Measurements from ENCODE around the gene ZBTB7C. TPM values are rescaled to one million over a fixed set of nuclear protein-coding genes. Genes with fewer than 3 reads are reported as not detected.
A peak's percentile ranks its signal among the peaks of the same experiment; 100 is the strongest.

The ZBTB7C gene
- total RNA-seq, 2 donors from 2014 or later: not detected

DNA sequence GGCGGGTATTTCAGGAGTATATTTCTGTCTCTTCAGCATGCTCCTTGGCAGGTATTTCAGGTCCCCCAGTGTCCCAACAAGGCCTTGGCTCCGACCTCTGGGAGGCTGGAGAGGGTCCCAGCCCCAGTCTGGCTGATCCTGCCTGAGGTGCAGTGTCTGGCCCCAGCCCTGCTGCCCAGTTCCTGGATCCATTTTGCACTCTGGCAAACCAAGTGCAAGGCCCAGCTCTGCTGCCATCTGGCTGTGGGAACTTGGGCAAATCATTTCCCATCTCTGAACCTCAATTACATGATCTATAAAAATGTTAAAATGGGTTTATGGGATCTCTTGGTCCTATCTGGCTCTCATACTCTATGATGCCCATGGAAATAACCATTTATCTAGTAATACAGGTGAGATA is 63.6 kb downstream of the ZBTB7C start:
- H3K4me1 Mint-ChIP-seq (ENCODE audit: low read depth in 2 of 2): no peaks in the 10 kb centered on the region
- no peak overlapping the region for H3K27ac Mint-ChIP-seq
- no peak overlapping the region for H3K4me3 Mint-ChIP-seq
- no peaks in the 10 kb centered on the region for H3K9me3 Mint-ChIP-seq
- no peak for ATAC-seq
- H3K27me3 Mint-ChIP-seq: peaks cover 4 to 8% of the 10 kb centered on the region in 2 donors
- no peaks in the 10 kb centered on the region for H3K36me3 Mint-ChIP-seq
- no peak for DNase-seq (ENCODE audit: low spot score)

- Mint-ChIP-seq H3K9me3 (no peaks in the 10 kb centered on the region), H3K4me1 (ENCODE audit: low read depth in 2 of 2) (no peaks in the 10 kb centered on the region), H3K4me3 (no peak overlapping the region), H3K27ac (no peak overlapping the region), H3K27me3 (peaks cover 0 to 8% of the 10 kb centered on the region in 2 donors), H3K36me3 (no peaks in the 10 kb centered on the region)
- DNase-seq (ENCODE audit: low spot score): no peak
- ATAC-seq: no peak
Measured at GRCh38 chr18:48342581-48342980, 66.6 kb downstream of the ZBTB7C start.

DNA sequence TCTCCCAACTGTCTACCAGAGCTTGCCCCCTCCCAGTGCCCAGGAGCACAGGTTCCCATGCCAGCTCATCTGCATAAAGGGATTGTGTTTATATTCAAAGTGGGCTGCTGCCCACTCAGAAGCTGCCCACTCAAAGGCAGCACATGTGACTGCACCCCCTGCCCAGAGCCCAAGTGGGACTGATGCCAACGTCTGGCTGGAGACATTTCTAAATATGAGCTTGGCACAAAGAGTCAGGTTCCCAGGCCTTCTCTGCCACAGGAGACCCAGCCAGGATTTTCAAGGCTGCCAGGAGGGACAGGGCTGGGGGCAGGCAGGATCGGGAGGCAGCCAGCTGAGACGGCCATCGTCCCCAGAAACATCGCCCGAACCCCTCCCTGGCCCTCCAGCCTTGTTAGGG is 67.1 kb downstream of the ZBTB7C start:
- Mint-ChIP-seq H3K4me3 (no peak overlapping the region), H3K9me3 (no peaks in the 10 kb centered on the region), H3K27me3 (peaks cover 0 to 8% of the 10 kb centered on the region in 2 donors), H3K4me1 (ENCODE audit: low read depth in 2 of 2) (no peaks in the 10 kb centered on the region), H3K36me3 (no peaks in the 10 kb centered on the region), H3K27ac (no peak overlapping the region)
- ATAC-seq (no peak), DNase-seq (ENCODE audit: low spot score) (no peak)

DNA sequence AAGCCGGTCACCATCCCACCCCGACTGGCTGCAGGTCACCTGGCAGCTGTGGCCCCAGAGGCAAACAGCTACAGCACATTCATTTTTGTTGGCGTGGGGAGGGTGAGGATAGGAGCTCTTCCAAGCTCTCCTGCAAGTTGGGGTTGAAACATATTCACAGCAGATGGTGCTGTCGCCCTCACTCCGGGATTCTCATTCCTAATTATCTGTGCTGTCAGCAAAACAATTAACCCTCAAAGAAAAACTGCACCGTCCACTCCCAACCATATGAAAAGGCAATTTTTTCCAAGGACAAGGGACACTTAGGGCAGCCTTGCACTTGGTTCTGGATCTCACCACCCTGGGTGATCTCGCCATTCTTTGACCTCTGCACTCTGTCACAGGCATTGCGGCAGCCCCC is 68.6 kb downstream of the ZBTB7C start:
- Mint-ChIP-seq H3K9me3 (no peaks in the 10 kb centered on the region), H3K36me3 (no peaks in the 10 kb centered on the region), H3K4me1 (ENCODE audit: low read depth in 2 of 2) (no peaks in the 10 kb centered on the region), H3K27ac (no peak overlapping the region), H3K27me3 (no peaks in the 10 kb centered on the region), H3K4me3 (no peak overlapping the region)
- ATAC-seq (no peak), DNase-seq (ENCODE audit: low spot score) (no peak)

GRCh38 chr18:48339692-48340091 is 69.5 kb downstream of the ZBTB7C start:
- Mint-ChIP-seq H3K4me1 (ENCODE audit: low read depth in 2 of 2) (no peaks in the 10 kb centered on the region), H3K36me3 (no peaks in the 10 kb centered on the region), H3K4me3 (no peak overlapping the region), H3K27me3 (no peaks in the 10 kb centered on the region), H3K9me3 (no peaks in the 10 kb centered on the region), H3K27ac (no peak overlapping the region)
- ATAC-seq (no peak), DNase-seq (ENCODE audit: low spot score) (no peak)

- Mint-ChIP-seq H3K9me3 (no peaks in the 10 kb centered on the region), H3K36me3 (no peaks in the 10 kb centered on the region), H3K4me1 (ENCODE audit: low read depth in 2 of 2) (no peaks in the 10 kb centered on the region), H3K4me3 (no peak overlapping the region), H3K27me3 (peaks cover 0 to 3% of the 10 kb centered on the region in 2 donors), H3K27ac (no peak overlapping the region)
- ATAC-seq (no peak), DNase-seq (ENCODE audit: low spot score) (no peak)
Measured at GRCh38 chr18:48338915-48339314, 70.3 kb downstream of the ZBTB7C start.

DNA sequence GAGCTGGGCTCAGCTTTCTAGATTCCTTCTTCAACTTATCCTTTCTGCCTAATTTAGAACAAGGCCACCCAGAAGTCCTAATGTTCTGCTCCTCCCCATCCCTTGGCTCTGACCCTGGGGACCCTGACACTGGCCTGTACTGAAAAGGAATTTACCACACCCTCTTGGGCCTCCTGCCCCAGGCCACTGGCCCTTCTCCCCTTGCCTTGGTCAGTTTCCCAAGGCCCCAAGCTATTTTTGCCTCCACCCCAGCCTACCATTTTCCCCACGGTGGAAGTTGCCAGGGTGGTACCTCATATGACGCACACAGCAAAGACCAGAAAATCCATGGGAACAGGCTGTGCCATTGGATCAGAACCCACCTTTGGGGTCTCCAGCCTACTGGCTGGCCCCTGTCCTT is 72.1 kb downstream of the ZBTB7C start:
- no peak overlapping the region for H3K27ac Mint-ChIP-seq
- H3K36me3 Mint-ChIP-seq: no peaks in the 10 kb centered on the region
- ATAC-seq (no peak), DNase-seq (ENCODE audit: low spot score) (no peak)
- no peaks in the 10 kb centered on the region for H3K4me1 Mint-ChIP-seq (ENCODE audit: low read depth in 2 of 2)
- no peaks in the 10 kb centered on the region for H3K9me3 Mint-ChIP-seq
- peaks cover 5 to 13% of the 10 kb centered on the region in 2 donors for H3K27me3 Mint-ChIP-seq
- no peak overlapping the region for H3K4me3 Mint-ChIP-seq

DNA sequence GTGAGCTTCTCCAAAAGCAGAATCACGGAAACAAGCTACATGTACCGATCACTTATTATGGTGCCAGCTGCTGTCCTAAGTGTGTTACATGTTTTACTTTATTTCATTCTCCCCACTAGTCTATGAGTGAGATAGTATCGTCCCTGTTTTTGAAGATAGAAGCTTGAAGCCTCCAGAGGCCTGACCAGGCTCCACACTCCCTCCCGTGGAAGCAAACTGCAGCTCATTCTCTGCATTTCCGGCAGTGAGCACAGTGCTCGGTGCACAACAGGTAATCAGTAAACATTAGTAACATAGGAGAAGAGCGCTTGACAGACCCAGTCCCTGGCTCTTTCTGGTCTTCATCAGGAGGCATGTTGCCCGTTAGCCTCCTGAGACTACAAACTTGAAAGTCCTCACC is 72.9 kb downstream of the ZBTB7C start:
- no peak for ATAC-seq
- no peak for DNase-seq (ENCODE audit: low spot score)
- no peaks in the 10 kb centered on the region for H3K36me3 Mint-ChIP-seq
- H3K9me3 Mint-ChIP-seq: no peaks in the 10 kb centered on the region
- no peaks in the 10 kb centered on the region for H3K4me1 Mint-ChIP-seq (ENCODE audit: low read depth in 2 of 2)
- H3K4me3 Mint-ChIP-seq: no peak overlapping the region
- H3K27me3 Mint-ChIP-seq: peaks cover 5 to 13% of the 10 kb centered on the region in 2 donors
- H3K27ac Mint-ChIP-seq: no peak overlapping the region

DNA sequence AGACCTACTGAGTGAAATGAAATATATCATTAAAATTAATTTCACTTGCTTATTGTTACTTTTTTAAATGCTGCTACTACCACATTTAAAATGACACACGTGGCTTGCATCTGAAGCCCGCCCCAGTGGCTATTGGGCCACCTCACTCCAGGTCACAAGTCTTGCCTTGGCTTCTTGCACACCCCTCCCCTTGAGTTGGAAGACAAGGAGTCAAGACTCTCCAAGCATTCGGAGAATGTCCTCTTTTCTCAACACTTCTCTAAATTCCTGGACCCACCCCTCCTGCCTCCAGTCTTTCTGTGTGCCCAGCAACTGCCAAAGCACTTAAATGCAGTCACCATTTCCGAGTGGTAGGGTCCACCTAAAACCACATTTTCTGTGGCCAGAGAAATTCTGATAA is 73.4 kb downstream of the ZBTB7C start:
- H3K36me3 Mint-ChIP-seq: no peaks in the 10 kb centered on the region
- peaks cover 5 to 13% of the 10 kb centered on the region in 2 donors for H3K27me3 Mint-ChIP-seq
- no peaks in the 10 kb centered on the region for H3K9me3 Mint-ChIP-seq
- ATAC-seq (no peak), DNase-seq (ENCODE audit: low spot score) (no peak)
- no peak overlapping the region for H3K4me3 Mint-ChIP-seq
- H3K27ac Mint-ChIP-seq: no peak overlapping the region
- H3K4me1 Mint-ChIP-seq (ENCODE audit: low read depth in 2 of 2): no peaks in the 10 kb centered on the region

- no peaks in the 10 kb centered on the region for H3K9me3 Mint-ChIP-seq
- H3K36me3 Mint-ChIP-seq: no peaks in the 10 kb centered on the region
- peak in 1 of 2 donors; percentile 18 for ATAC-seq
- H3K27me3 Mint-ChIP-seq: peaks cover 5 to 19% of the 10 kb centered on the region in 2 donors
- H3K27ac Mint-ChIP-seq: no peak overlapping the region
- DNase-seq (ENCODE audit: low spot score): no peak
- no peaks in the 10 kb centered on the region for H3K4me1 Mint-ChIP-seq (ENCODE audit: low read depth in 2 of 2)
- no peak overlapping the region for H3K4me3 Mint-ChIP-seq
Measured at GRCh38 chr18:48334845-48335244, 74.3 kb downstream of the ZBTB7C start.

DNA sequence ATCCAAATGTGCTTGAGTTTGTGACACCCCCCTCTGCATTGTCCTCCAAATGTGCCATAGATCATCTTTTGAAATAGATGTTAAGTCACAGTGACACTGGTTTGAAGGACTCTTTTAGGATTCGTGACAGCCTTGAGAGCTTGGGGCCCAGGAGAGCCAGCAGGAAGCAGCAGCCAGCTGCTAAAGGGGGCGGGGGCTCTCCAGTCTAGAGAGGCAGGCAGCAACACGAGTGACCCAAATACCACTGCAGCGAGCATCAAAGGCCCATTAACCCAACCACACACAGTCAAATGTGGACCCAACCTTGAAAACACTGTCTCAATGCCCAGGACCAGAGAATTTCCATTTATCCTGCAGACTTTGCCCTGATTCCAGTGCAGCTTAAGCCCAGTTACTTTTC is 75.6 kb downstream of the ZBTB7C start:
- DNase-seq (ENCODE audit: low spot score) (no peak), ATAC-seq (no peak)
- Mint-ChIP-seq H3K27me3 (peaks cover 9 to 19% of the 10 kb centered on the region in 2 donors), H3K27ac (no peak overlapping the region), H3K4me3 (no peak overlapping the region), H3K4me1 (ENCODE audit: low read depth in 2 of 2) (no peaks in the 10 kb centered on the region), H3K36me3 (no peaks in the 10 kb centered on the region), H3K9me3 (no peaks in the 10 kb centered on the region)

- peaks cover 9 to 19% of the 10 kb centered on the region in 2 donors for H3K27me3 Mint-ChIP-seq
- H3K4me1 Mint-ChIP-seq (ENCODE audit: low read depth in 2 of 2): no peaks in the 10 kb centered on the region
- no peak overlapping the region for H3K27ac Mint-ChIP-seq
- DNase-seq (ENCODE audit: low spot score) (no peak), ATAC-seq (peak in 1 of 2 donors; percentile 38)
- H3K36me3 Mint-ChIP-seq: no peaks in the 10 kb centered on the region
- H3K4me3 Mint-ChIP-seq: no peak overlapping the region
- H3K9me3 Mint-ChIP-seq: no peaks in the 10 kb centered on the region
Measured at GRCh38 chr18:48330016-48330991, 78.9 kb downstream of the ZBTB7C start.

DNA sequence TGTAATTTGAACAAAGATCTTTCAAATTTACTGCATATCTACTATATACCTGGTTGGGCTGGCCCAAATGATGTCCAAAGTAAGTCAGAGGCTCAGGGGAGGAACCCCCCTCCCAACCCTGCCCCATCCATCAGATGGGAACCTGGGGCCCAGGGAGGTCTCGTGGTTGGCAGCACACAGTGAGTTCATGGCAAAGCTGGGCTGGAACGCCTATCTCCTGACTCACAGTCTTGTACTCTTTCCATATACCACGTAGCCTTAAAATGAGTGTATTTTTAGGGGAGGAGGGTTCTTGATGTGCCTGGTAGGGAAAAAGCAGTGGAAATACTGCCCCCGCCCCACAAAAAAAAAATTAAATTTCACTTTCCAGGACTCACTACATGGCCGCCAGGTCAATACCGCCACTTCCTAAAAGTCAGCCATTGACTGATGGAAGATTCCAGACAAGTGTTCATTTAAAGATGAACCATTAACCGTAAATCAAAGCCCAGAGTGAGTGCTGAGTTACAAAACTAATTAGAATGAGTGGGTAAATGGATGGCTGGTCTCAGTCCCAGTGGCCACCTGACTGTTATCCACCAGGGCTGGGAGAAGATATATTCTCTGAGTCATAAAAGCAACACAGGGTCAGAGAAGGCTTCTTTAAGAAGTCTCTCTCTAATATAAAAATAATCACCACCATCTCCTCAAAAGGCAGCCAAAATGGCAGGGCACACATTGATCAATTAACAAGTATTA is 80.5 kb downstream of the ZBTB7C start:
- Mint-ChIP-seq H3K4me1 (ENCODE audit: low read depth in 2 of 2) (no peaks in the 10 kb centered on the region), H3K4me3 (no peak overlapping the region), H3K27me3 (peaks cover 6 to 17% of the 10 kb centered on the region in 2 donors), H3K9me3 (no peaks in the 10 kb centered on the region), H3K36me3 (no peaks in the 10 kb centered on the region), H3K27ac (no peak overlapping the region)
- DNase-seq (ENCODE audit: low spot score): no peak
- no peak for ATAC-seq

All from natural killer cell treated with Interleukin-12 subunit alpha and Interleukin-12 subunit beta and Interleukin-15 and Interleukin-18, amount 100 ng/mL, for 72 hours (primary cell).